Stomach (tissue), 4 donors: Measurements from ENCODE around the gene TNNC1.

Experiments
- POLR2A ChIP-seq, 4 donors: fragments of 450-650 bp; IDR thresholded peaks; one replicate each; pipeline ENCODE4 v1.6.1; 2016; ENCODE audit warnings: antibody characterized with exemption in 4 of 4, control low read depth in 2 of 4, mild to moderate bottlenecking in 1 of 4, moderate library complexity in 1 of 4
- POLR2AphosphoS5 ChIP-seq, 3 donors: sonication (generic); formaldehyde crosslinking; IDR thresholded peaks; one replicate each; pipeline ENCODE4 v1.6.1; 2016; ENCODE audit warnings: antibody characterized with exemption in 3 of 3
- TF ChIP-seq, protein P1 (sequence below), 7 experiments: fragments of 450-650 bp in 4 of 7; fragments of 200-600 bp in 3 of 7; sonication (generic) in 3 of 7; IDR thresholded peaks; one replicate each; pipeline ENCODE4 v1.5.1; 2016 to 2019; ENCODE audit warnings: antibody characterized with exemption in 7 of 7, control low read depth in 2 of 7, mild to moderate bottlenecking in 1 of 7

DNA sequence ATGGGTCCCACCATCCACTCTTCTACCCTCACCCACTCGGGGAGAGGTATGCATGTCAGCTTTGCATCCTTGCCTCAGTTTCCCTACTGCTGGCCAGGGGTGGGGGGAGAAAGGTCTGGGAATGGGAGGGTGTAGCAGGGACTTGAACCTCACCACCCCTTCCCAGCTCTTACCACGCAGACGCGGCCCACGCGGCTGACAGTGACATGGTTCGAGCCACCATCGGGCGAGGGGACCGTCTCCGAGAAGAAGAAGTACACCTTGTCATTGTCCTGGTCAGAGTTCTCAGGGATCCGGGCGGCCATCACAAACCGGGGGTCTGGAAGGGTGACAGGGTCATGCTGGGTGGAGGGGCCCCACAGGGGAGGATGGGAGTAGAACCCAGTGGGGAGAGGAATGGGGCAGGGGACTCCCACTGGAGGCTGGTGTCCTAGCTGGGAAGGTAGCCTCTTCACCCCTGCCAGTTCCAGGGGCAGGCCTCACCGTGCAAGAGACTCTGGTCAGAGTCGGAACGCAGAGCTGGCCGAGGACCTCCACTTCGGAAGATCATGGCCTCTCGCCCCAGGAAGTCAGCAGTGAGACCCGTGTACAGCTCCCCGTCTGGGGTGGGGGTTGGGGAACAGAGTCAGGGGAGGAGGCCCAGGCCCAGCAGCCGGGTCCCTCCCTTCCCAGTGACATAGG, 12.6 kb downstream of the TNNC1 start:
- TF ChIP-seq, protein P1, sequence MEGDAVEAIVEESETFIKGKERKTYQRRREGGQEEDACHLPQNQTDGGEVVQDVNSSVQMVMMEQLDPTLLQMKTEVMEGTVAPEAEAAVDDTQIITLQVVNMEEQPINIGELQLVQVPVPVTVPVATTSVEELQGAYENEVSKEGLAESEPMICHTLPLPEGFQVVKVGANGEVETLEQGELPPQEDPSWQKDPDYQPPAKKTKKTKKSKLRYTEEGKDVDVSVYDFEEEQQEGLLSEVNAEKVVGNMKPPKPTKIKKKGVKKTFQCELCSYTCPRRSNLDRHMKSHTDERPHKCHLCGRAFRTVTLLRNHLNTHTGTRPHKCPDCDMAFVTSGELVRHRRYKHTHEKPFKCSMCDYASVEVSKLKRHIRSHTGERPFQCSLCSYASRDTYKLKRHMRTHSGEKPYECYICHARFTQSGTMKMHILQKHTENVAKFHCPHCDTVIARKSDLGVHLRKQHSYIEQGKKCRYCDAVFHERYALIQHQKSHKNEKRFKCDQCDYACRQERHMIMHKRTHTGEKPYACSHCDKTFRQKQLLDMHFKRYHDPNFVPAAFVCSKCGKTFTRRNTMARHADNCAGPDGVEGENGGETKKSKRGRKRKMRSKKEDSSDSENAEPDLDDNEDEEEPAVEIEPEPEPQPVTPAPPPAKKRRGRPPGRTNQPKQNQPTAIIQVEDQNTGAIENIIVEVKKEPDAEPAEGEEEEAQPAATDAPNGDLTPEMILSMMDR (IDR thresholded peaks at IDR 0.05) = no peak
- no peak for TF ChIP-seq POLR2AphosphoS5 (IDR thresholded peaks at IDR 0.05)
- TF ChIP-seq POLR2A (IDR thresholded peaks at IDR 0.05) = no peak
